ENCODE data around the gene EMID1. TPM values are rescaled to one million over a fixed set of nuclear protein-coding genes. Genes with fewer than 3 reads are reported as not detected.

The EMID1 gene
- polyA plus RNA-seq, 1 of the 3 experiments (the other 2 are of a cell fraction), result 1.1 TPM

- no peaks in the 10 kb centered on the region for H3K36me3 ChIP-seq (replicated peaks in 1 of 2; ENCODE audit: control insufficient read depth in 1 of 2, insufficient read depth in 2 of 2, low read length in 1 of 2)
- H3K9me3 ChIP-seq, result peaks cover 9% of the 10 kb centered on the region; the same call in 1 of the 2 replicates
- H3K9me2 ChIP-seq, result no peaks in the 10 kb centered on the region
- ChIA-PET POLR2A (no interaction called here), CTCF (no interaction called here)
- H3K4me2 ChIP-seq, result no peak overlapping the region
- no peaks in the 10 kb centered on the region for H3F3A ChIP-seq (replicated peaks; ENCODE audit: insufficient read depth)
- no peaks in the 10 kb centered on the region for H3K27me3 ChIP-seq (ENCODE audit: insufficient read depth)
- no peak overlapping the region for H3K4me3 ChIP-seq (ENCODE audit: low read depth in 2 of 2, low read length in 1 of 2)
- no peak overlapping the region for H2AFZ ChIP-seq (ENCODE audit: low read depth)
- H3K27ac ChIP-seq (ENCODE audit: low read depth in 2 of 2, low read length in 1 of 2), result no peak overlapping the region
- TF ChIP-seq RAD21 (IDR thresholded peaks at IDR 0.05; ENCODE audit: low read length) (no peak), NRF1 (IDR thresholded peaks at IDR 0.05; ENCODE audit: low read depth, low read length) (no peak), PBX3 (IDR thresholded peaks at IDR 0.05) (no peak), FOXJ3 (CRISPR knock-in tag; IDR thresholded peaks at IDR 0.05) (no peak), FOXM1 (IDR thresholded peaks at IDR 0.05; ENCODE audit: low read depth) (no peak), EP300 (IDR thresholded peaks at IDR 0.05; ENCODE audit: borderline replicate concordance in 1 of 2, low read depth in 1 of 2, low read length in 1 of 2) (no peak), REST (IDR thresholded peaks at IDR 0.05; ENCODE audit: low read depth, low read length) (no peak), TEAD4 (IDR thresholded peaks at IDR 0.05; ENCODE audit: borderline replicate concordance, insufficient read depth) (no peak), TCF12 (IDR thresholded peaks at IDR 0.05) (no peak), SIN3A (IDR thresholded peaks at IDR 0.05; ENCODE audit: borderline replicate concordance, low read depth, low read length) (no peak), ZBTB33 (IDR thresholded peaks at IDR 0.05; ENCODE audit: borderline replicate concordance, low read depth) (no peak), YY1 (IDR thresholded peaks at IDR 0.05; ENCODE audit: low read depth) (no peak), TAF1 (IDR thresholded peaks at IDR 0.05; ENCODE audit: borderline replicate concordance, low read depth, low read length) (no peak), SMC3 (IDR thresholded peaks at IDR 0.05; ENCODE audit: low read depth, low read length) (no peak), RFX5 (IDR thresholded peaks at IDR 0.05; ENCODE audit: low read length) (no peak), FOSL2 (IDR thresholded peaks at IDR 0.05; ENCODE audit: borderline replicate concordance, low read depth) (no peak), MEF2A (IDR thresholded peaks at IDR 0.05; ENCODE audit: borderline replicate concordance, low read depth) (no peak), CHD2 (IDR thresholded peaks at IDR 0.05; ENCODE audit: low read length, partially characterized antibody) (no peak)
- no peak overlapping the region for H3K9ac ChIP-seq
- no peak for DNase-seq
- WGBS (ENCODE audit: low lambda C conversion rate), result 64% methylated on average over 4 of the region's 6 CpGs
- H3K79me2 ChIP-seq (ENCODE audit: insufficient read depth), result no peaks in the 10 kb centered on the region
- no peaks in the 10 kb centered on the region for H4K20me1 ChIP-seq (ENCODE audit: insufficient read depth)
- no peaks in the 10 kb centered on the region for H3K4me1 ChIP-seq (ENCODE audit: control insufficient read depth in 1 of 2, insufficient read depth in 2 of 2, low read depth in 1 of 2, low read length in 1 of 2)
Observed at GRCh38 chr22:29172216-29172615, 33.5 kb upstream of the EMID1 start.
